GM12878 (cell line): Measurements from ENCODE around the gene OR51E2. TPM values are rescaled to one million over a fixed set of nuclear protein-coding genes. Genes with fewer than 3 reads are reported as not detected.

Experiments used
- E2F8 ChIP-seq: fragments of 450-650 bp; IDR thresholded peaks from 2 replicates; pipeline ENCODE4 v1.6.1; 2018; ENCODE audit warnings: mild to moderate bottlenecking, low read depth, moderate library complexity; ENCODE audit not compliant: partially characterized antibody
- ETV6 ChIP-seq, 2 experiments: fragments of 450-650 bp in 1 of 2; IDR thresholded peaks in 1 of 2; conservative IDR thresholded peaks in 1 of 2; 2 replicates each; pipeline ENCODE4 v1.6.1; 2014; ENCODE audit warnings: antibody characterized with exemption in 1 of 2, borderline replicate concordance in 1 of 2, low read depth in 1 of 2, mild to moderate bottlenecking in 1 of 2, moderate library complexity in 1 of 2
- HDAC2 ChIP-seq: fragments of 200-600 bp; sonication (generic); IDR thresholded peaks from 2 replicates; pipeline ENCODE4 v1.6.1; 2017
- IRF5 ChIP-seq: fragments of 450-650 bp; IDR thresholded peaks from 2 replicates; pipeline ENCODE4 v1.6.1; 2017; ENCODE audit warnings: borderline replicate concordance
- JUND ChIP-seq: IDR thresholded peaks from 2 replicates; pipeline ENCODE4 v1.6.1; 2012; ENCODE audit warnings: low read depth, mild to moderate bottlenecking, low read length, improper control_type of control experiment, moderate library complexity
- NFYB ChIP-seq: IDR thresholded peaks from 2 replicates; pipeline ENCODE4 v1.6.1; 2011; ENCODE audit warnings: low read depth, mild to moderate bottlenecking, low read length, improper control_type of control experiment, moderate library complexity; ENCODE audit not compliant: insufficient read depth
- SUPT20H ChIP-seq: IDR thresholded peaks from 2 replicates; pipeline ENCODE4 v1.6.1; 2011; ENCODE audit warnings: low read depth, mild to moderate bottlenecking, low read length, moderate library complexity, borderline replicate concordance; ENCODE audit not compliant: control insufficient read depth
- YBX1 ChIP-seq: fragments of 450-650 bp; IDR thresholded peaks from 2 replicates; pipeline ENCODE4 v1.6.1; 2016; ENCODE audit warnings: antibody characterized with exemption
- polyA plus RNA-seq, 11 experiments: library from polyadenylated mRNA; depleted of rRNA in 4 of 11; unstranded in 6 of 11; stranded (reverse) in 5 of 11; fragments of >200 nt; fragmentation: Nextera tagmentation in 4 of 11; fragmentation: Illumina TruSeq in 1 of 11; extraction: Ambion mirVana in 4 of 11; extraction: Trizol in 1 of 11; gene quantifications; 1 replicate in 1 of 11; 2 replicates in 10 of 11; pipeline versions ENCODE4 v1.2.1 to v1.2.3, GENCODE V29; 2011 to 2016; ENCODE audit warnings: inconsistent platforms in 2 of 11, missing spikeins in 2 of 11, low read depth in 1 of 11
- total RNA-seq, 4 experiments: library from RNA; depleted of rRNA in 3 of 4; stranded (reverse); fragments of >200 nt in 3 of 4; fragmentation: Illumina TruSeq in 1 of 4; extraction: Trizol in 1 of 4; gene quantifications; 2 replicates each; pipeline versions ENCODE4 v1.2.1 to v1.2.3, GENCODE V29; 2013 to 2021

The OR51E2 gene
- total and polyA plus RNA-seq, 10 of the 15 experiments (the other 5 are each of a cell fraction or from before 2014, with no cell fraction given): not detected

- TF ChIP-seq E2F8 (no peak), NFYB (no peak), YBX1 (no peak), IRF5 (no peak), JUND (no peak), ETV6 (conservative IDR thresholded peaks at IDR 0.05 in 1 of 2, IDR thresholded peaks at IDR 0.05 in 1 of 2; ENCODE audit: borderline replicate concordance in 1 of 2, low read depth in 1 of 2) (no peak), HDAC2 (no peak), SUPT20H (no peak)
These were observed 38.8 kb downstream of the OR51E2 start (continued) for GRCh38 chr11:4658629-4659445.
